ENCODE data around the gene SORCS3.

The SORCS3 gene

DNA sequence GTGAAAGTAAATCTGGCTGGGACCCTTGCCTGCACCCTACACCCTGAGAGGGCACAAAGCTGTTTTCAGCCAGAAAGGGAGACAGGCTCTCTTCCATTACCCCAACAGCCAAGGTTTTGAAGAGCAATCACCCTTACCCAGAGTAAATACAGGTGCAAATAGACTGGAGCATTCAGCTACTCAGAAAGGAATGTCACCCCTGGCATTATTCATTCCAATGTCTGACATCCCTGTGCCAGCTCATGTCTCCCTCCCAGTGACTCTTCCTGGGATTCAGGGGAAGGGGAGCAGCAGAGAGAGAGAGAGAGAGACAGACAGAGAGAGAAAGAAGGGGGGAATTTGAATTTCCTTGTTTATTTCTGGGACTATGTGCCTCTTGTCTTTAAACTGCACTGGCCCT is 611.8 kb downstream of the SORCS3 start:
- H3K27ac ChIP-seq (replicated peaks): no peak overlapping the region
- H3K4me3 ChIP-seq (replicated peaks; ENCODE audit: insufficient read depth, low read length): no peak overlapping the region
- no peaks in the 10 kb centered on the region for H3K27me3 ChIP-seq (ENCODE audit: insufficient read depth, poor library complexity, severe bottlenecking)
- no peak for TF ChIP-seq POLR2AphosphoS5 (IDR thresholded peaks at IDR 0.05; ENCODE audit: low read depth)
- no peak for TF ChIP-seq CTCF (IDR thresholded peaks at IDR 0.05; ENCODE audit: insufficient read depth, low read length)
- TF ChIP-seq GABPA (IDR thresholded peaks at IDR 0.05; ENCODE audit: low read depth): no peak
- TF ChIP-seq REST (IDR thresholded peaks at IDR 0.05; ENCODE audit: insufficient replicate concordance, low read depth): no peak
- no peak for TF ChIP-seq SPI1 (IDR thresholded peaks at IDR 0.05; ENCODE audit: borderline replicate concordance, low read depth)
- no peak for DNase-seq (ENCODE audit: low read depth in 1 of 2, low spot score in 1 of 2)

GRCh38 chr10:105253515-105254212 is 612.6 kb downstream of the SORCS3 start:
- DNase-seq (ENCODE audit: low read depth in 1 of 2, low spot score in 1 of 2): no peak
- Histone ChIP-seq H3K27me3 (ENCODE audit: insufficient read depth, poor library complexity, severe bottlenecking) (no peaks in the 10 kb centered on the region), H3K27ac (replicated peaks) (no peak overlapping the region), H3K4me3 (replicated peaks; ENCODE audit: insufficient read depth, low read length) (no peak overlapping the region)
- TF ChIP-seq POLR2AphosphoS5 (IDR thresholded peaks at IDR 0.05; ENCODE audit: low read depth) (no peak), GABPA (IDR thresholded peaks at IDR 0.05; ENCODE audit: low read depth) (no peak), CTCF (IDR thresholded peaks at IDR 0.05; ENCODE audit: insufficient read depth, low read length) (no peak)

- no peak overlapping the region for H3K4me3 ChIP-seq (replicated peaks; ENCODE audit: insufficient read depth, low read length)
- H3K27ac ChIP-seq (replicated peaks): no peak overlapping the region
- TF ChIP-seq REST (IDR thresholded peaks at IDR 0.05; ENCODE audit: insufficient replicate concordance, low read depth) (no peak), SPI1 (IDR thresholded peaks at IDR 0.05; ENCODE audit: borderline replicate concordance, low read depth) (no peak), GABPA (IDR thresholded peaks at IDR 0.05; ENCODE audit: low read depth) (no peak), POLR2AphosphoS5 (IDR thresholded peaks at IDR 0.05; ENCODE audit: low read depth) (no peak), CTCF (IDR thresholded peaks at IDR 0.05; ENCODE audit: insufficient read depth, low read length) (no peak)
- DNase-seq (ENCODE audit: low read depth in 1 of 2, low spot score in 1 of 2): no peak
- no peaks in the 10 kb centered on the region for H3K27me3 ChIP-seq (ENCODE audit: insufficient read depth, poor library complexity, severe bottlenecking)
Observed at GRCh38 chr10:105258036-105258673, 617.1 kb downstream of the SORCS3 start.

Measured in HL-60 (cell line).